ENCODE data around the gene PTPN1.

- TF ChIP-seq CTCF (IDR thresholded peaks at IDR 0.05 in 4 of 5, conservative IDR thresholded peaks at IDR 0.05 in 1 of 5) (no peak), POLR2A (IDR thresholded peaks at IDR 0.05) (no peak)
These were observed 27.5 kb downstream of the PTPN1 start for GRCh38 chr20:50537546-50538201.

Measured in gastrocnemius medialis (tissue), 4 donors.